Transverse colon (tissue), 4 donors: ENCODE results near the gene TPPP. TPM values are rescaled to one million over a fixed set of nuclear protein-coding genes. Genes with fewer than 3 reads are reported as not detected.
A peak's percentile ranks its signal among the peaks of the same experiment; 100 is the strongest.

Source experiments
- DNase-seq: peaks from one replicate; pipeline ENCODE4 v3.0.0-alpha.2; 2019
- H3K27ac ChIP-seq, 4 donors: fragments of 200-600 bp; sonication (generic); 2 replicates each; pipeline ENCODE4 v1.5.1; 2016 to 2018; ENCODE audit warnings: inconsistent platforms in 4 of 4
- H3K27me3 ChIP-seq: fragments of 200-600 bp; sonication (generic); 2 replicates; pipeline ENCODE4 v1.5.1; 2017; ENCODE audit warnings: inconsistent platforms
- H3K36me3 ChIP-seq, 4 donors: fragments of 200-600 bp; sonication (generic); 2 replicates each; pipeline ENCODE4 v1.5.1; 2017 to 2019; ENCODE audit warnings: inconsistent platforms in 4 of 4
- H3K4me1 ChIP-seq, 4 donors: fragments of 200-600 bp; sonication (generic); 2 replicates each; pipeline ENCODE4 v1.5.1; 2017 to 2020; ENCODE audit warnings: inconsistent platforms in 4 of 4
- H3K4me3 ChIP-seq, 4 donors: fragments of 200-600 bp; sonication (generic); 1 replicate in 1 of 4; 2 replicates in 3 of 4; pipeline versions ENCODE4 v1.5.1 to v1.6.1; 2017 to 2019; ENCODE audit warnings: inconsistent platforms in 4 of 4
- H3K9me3 ChIP-seq, 2 donors: fragments of 200-600 bp; sonication (generic); 2 replicates each; pipeline ENCODE4 v1.5.1; 2017 to 2019; ENCODE audit warnings: inconsistent platforms in 2 of 2
- CTCF ChIP-seq, 5 experiments: fragments of 200-600 bp in 3 of 5; fragments of 450-650 bp in 2 of 5; sonication (generic) in 3 of 5; IDR thresholded peaks; 1 replicate in 2 of 5; 2 replicates in 3 of 5; pipeline ENCODE4 v1.5.1; 2016 to 2017; ENCODE audit warnings: antibody characterized with exemption in 5 of 5, inconsistent platforms in 3 of 5, mild to moderate bottlenecking in 2 of 5, moderate library complexity in 1 of 5
- EP300 ChIP-seq: sonication (generic); formaldehyde crosslinking; IDR thresholded peaks from one replicate; pipeline ENCODE4 v1.6.1; 2017; ENCODE audit warnings: antibody characterized with exemption, low read depth
- POLR2A ChIP-seq: fragments of 450-650 bp; IDR thresholded peaks from one replicate; pipeline ENCODE4 v1.6.1; 2016; ENCODE audit warnings: antibody characterized with exemption, mild to moderate bottlenecking, moderate library complexity
- POLR2AphosphoS5 ChIP-seq, 3 donors: sonication (generic); formaldehyde crosslinking; IDR thresholded peaks; one replicate each; pipeline ENCODE4 v1.6.1; 2016; ENCODE audit warnings: antibody characterized with exemption in 3 of 3
- WGBS, 2 donors: methylation state at CpG; one replicate each; pipeline ENCODE4 v1.1.5; 2018; ENCODE audit warnings: low coverage in 1 of 2; 5-methylcytosine and 5-hydroxymethylcytosine counted together
- in situ Hi-C, 4 donors: fragments of 200-750 bp; cut with MboI; loops; one replicate each; pipeline versions ENCODE4 v1.15.0 to v1.15.1; 2017; ENCODE audit warnings: low sequenced_read_pairs in 3 of 4, low pct_ligation_motif_present in 1 of 4, low pct_unique_long_range_greater_than_20kb in 1 of 4
- intact Hi-C: fragments of 100-400 bp; cut with DNase I; formaldehyde crosslinking; loops from one replicate; pipeline ENCODE4 v1.15.1; 2023; ENCODE audit warnings: low total_unique reads
- total RNA-seq, 4 donors: library from RNA; depleted of rRNA; stranded (reverse); fragments of >200 nt; gene quantifications; one replicate each; pipeline ENCODE4 v1.1.0, GENCODE V29; 2016

Gene TPPP
- total RNA-seq, 4 donors from 2014 or later, result 2.2 to 40.6 (median 4.1) TPM

- Histone ChIP-seq H3K36me3 (no peaks in the 10 kb centered on the region), H3K27me3 (no peaks in the 10 kb centered on the region), H3K4me3 (peak overlapping the region; percentile 60 to 89 (median 79)), H3K27ac (peak overlapping the region; percentile 2 to 78 (median 72)), H3K9me3 (no peaks in the 10 kb centered on the region), H3K4me1 (peaks cover 0 to 12% (median 7%) of the 10 kb centered on the region in 4 donors)
- intact Hi-C loops, result no loop called here
- WGBS, 2 donors, result 25 to 54% methylated on average over 5 to 25 of the region's 49 CpGs
- peak; percentile 19 for DNase-seq
- TF ChIP-seq POLR2AphosphoS5 (IDR thresholded peaks at IDR 0.05), result no peak
- no peak for TF ChIP-seq POLR2A
- TF ChIP-seq EP300, result no peak
- TF ChIP-seq CTCF (IDR thresholded peaks at IDR 0.05), result no peak
- in situ Hi-C loops, result no loop called here
Observed at GRCh38 chr5:612498-613424, 80.4 kb downstream of the TPPP start.

DNA sequence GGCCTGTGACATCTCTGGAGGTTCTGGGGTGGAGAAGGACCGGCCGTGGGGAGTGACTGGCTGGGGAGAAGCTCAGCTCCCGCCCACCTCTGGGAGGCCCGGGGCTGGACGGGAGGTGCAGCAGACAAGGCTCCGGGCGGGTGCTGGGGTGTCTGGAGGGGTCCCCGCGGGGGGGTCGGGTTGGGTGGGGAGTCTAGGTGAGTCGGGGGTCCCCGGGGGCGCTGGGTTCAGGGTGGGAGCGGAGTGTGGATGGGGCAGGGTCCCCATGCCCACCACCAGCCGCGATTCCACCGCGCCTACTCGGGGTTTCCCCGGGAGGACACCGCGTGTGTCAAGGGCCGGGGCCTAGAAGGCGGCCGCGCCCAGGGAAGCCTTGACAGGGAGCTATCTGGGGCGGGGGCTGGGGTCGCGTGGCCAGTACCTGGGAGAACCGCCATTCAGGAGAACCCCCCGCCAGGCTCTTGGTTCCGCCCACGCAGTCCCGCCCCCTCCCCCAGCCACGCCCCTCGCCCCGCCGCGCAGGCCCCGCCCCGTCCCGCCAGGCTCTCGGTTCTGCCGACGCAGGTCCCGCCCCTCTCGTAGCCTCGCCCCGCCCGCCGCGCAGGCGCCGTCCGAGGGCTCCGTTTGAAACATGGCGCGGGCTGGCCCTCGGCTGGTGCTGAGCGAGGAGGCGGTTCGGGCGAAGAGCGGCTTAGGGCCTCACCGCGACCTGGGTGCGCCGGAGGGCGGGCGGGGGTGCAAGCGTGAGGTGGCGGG lies 81.2 kb downstream of the TPPP start, which contains the start of gene CEP72:
TSS of gene CEP72 (plus strand) at position 610 of the 756 bp plus-strand sequence. CDS start at position 632, 22 bp downstream.
- in situ Hi-C loops, result no loop called here
- peak in 1 of 3 donors; percentile 50 for TF ChIP-seq POLR2AphosphoS5 (IDR thresholded peaks at IDR 0.05)
- no peak for TF ChIP-seq EP300
- Histone ChIP-seq H3K36me3 (no peaks in the 10 kb centered on the region), H3K9me3 (no peaks in the 10 kb centered on the region), H3K27me3 (peaks cover 3% of the 10 kb centered on the region), H3K27ac (peak within 1 kb of the TSS; percentile 44 to 78 (median 72)), H3K4me3 (peak within 1 kb of the TSS; percentile 60 to 89 (median 79)), H3K4me1 (peaks cover 0 to 12% (median 7%) of the 10 kb centered on the region in 4 donors)
- peak; percentile 94 for DNase-seq
- intact Hi-C loops, result loop anchor here (1.0 kb wide), 1 partner anchor 34 kb away; no protein-coding TSS in a partner anchor
- WGBS, 2 donors, result 1% methylated on average over 21 of the region's 72 CpGs; no CpG with 5 or more reads in 1 of the 2 donors

DNA sequence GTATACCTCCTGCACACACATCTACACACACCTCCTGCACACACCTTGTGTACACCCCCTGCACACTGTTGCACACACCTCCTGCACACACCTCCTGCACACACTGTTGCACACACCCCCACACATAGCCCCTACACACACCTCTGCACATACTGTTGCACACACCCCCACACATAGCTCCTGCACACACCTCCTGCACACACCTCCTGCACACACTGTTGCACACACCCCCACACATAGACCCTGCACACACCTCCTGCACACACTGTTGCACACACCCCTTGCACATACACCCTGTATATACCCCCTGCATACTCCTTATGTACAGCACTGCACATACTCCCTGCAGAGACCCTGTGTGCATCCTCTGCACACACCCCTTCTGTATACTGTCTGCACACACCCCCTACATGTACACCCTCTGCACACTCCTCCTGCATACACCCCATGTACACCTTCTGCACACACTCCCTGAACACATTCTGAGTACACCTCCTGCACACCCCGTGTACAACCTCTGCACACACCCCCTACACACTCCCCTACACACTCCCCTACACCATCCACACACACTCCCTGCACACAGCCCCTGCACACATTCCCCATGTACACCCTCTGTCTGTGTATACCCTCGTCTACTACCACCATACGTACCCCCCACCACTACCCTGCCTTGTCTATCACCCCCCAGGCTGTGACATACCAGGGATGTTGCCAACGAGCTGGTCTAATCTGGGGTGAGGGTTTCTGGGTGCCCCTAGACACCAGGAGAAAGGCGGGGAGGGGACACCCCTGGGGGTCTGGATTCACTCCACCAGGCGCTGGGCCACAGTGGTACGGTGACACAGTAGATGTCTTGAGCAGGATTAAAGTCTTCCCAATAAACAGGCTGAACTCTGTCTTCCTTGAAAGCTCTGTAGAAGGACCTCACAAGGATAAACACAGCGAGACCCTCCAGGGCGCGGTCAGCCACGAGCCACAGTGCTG lies 82.1 kb downstream of the TPPP start:
- no peak for TF ChIP-seq POLR2A
- no peak for TF ChIP-seq EP300
- no peak for TF ChIP-seq POLR2AphosphoS5 (IDR thresholded peaks at IDR 0.05)
- TF ChIP-seq CTCF (IDR thresholded peaks at IDR 0.05), result no peak
- in situ Hi-C loops, result no loop called here
- Histone ChIP-seq H3K36me3 (no peaks in the 10 kb centered on the region), H3K9me3 (no peaks in the 10 kb centered on the region), H3K27ac (no peak overlapping the region), H3K4me3 (peak overlapping the region; percentile 60 to 89 (median 79)), H3K27me3 (peaks cover 8% of the 10 kb centered on the region), H3K4me1 (peaks cover 0 to 12% (median 7%) of the 10 kb centered on the region in 4 donors)
- DNase-seq, result peak; percentile 8
- intact Hi-C loops, result loop anchor here (1.0 kb wide), 1 partner anchor 35 kb away; no protein-coding TSS in a partner anchor
- 34 to 100% methylated on average over 1 to 11 of the region's 11 CpGs for WGBS, 2 donors
